Activated T-cell treated with anti-CD3 and anti-CD28 coated beads, Interleukin-2, amount 50 U/mL, for 4 hours (primary cell): ENCODE data around the gene F10. TPM values are rescaled to one million over a fixed set of nuclear protein-coding genes. Genes with fewer than 3 reads are reported as not detected.
A peak's percentile ranks its signal among the peaks of the same experiment; 100 is the strongest.

Experiments
- ATAC-seq, 2 donors: fragments of 200-7000 bp; cut with Tn5 transposase; one replicate each; pipeline ENCODE4 v1.10.0; 2021
- DNase-seq: peaks from one replicate; pipeline ENCODE4 v3.0.0-alpha.2; 2020
- H3K27me3 Mint-ChIP-seq: one replicate; pipeline ENCODE4 v1.8.0; 2021; ENCODE audit warnings: low read depth, mixed read lengths
- H3K36me3 Mint-ChIP-seq: one replicate; pipeline ENCODE4 v1.8.0; 2022; ENCODE audit warnings: mixed read lengths; ENCODE audit not compliant: insufficient read depth
- H3K4me1 Mint-ChIP-seq: one replicate; pipeline ENCODE4 v1.8.0; 2021; ENCODE audit warnings: low read depth, mixed read lengths
- H3K4me3 Mint-ChIP-seq: one replicate; pipeline ENCODE4 v1.8.0; 2021; ENCODE audit warnings: mild to moderate bottlenecking, moderate library complexity, mixed read lengths
- H3K9me3 Mint-ChIP-seq: one replicate; pipeline ENCODE4 v1.8.0; 2021; ENCODE audit warnings: mixed read lengths
- total RNA-seq, 3 donors: library from RNA; stranded (reverse); gene quantifications; one replicate each; pipeline ENCODE4 v1.2.1, GENCODE V29; 2021

F10 gene
- total RNA-seq, 3 donors from 2014 or later: not detected

GRCh38 chr13:113123226-113124201 is 915 bp downstream of the F10 start:
- Mint-ChIP-seq H3K9me3 (no peaks in the 10 kb centered on the region), H3K36me3 (no peaks in the 10 kb centered on the region), H3K27me3 (peaks cover 10% of the 10 kb centered on the region), H3K4me3 (no peak overlapping the region), H3K4me1 (no peaks in the 10 kb centered on the region)
- no peak for DNase-seq
- ATAC-seq: no peak

GRCh38 chr13:113124211-113124970 is 1.8 kb downstream of the F10 start:
- no peaks in the 10 kb centered on the region for H3K36me3 Mint-ChIP-seq
- H3K4me3 Mint-ChIP-seq: no peak overlapping the region
- H3K9me3 Mint-ChIP-seq: no peaks in the 10 kb centered on the region
- H3K27me3 Mint-ChIP-seq: peaks cover 16% of the 10 kb centered on the region
- ATAC-seq (no peak), DNase-seq (no peak)
- H3K4me1 Mint-ChIP-seq: peaks cover 4% of the 10 kb centered on the region

GRCh38 chr13:113125506-113126264 is 3.1 kb downstream of the F10 start:
- Mint-ChIP-seq H3K27me3 (peaks cover 16% of the 10 kb centered on the region), H3K4me1 (peaks cover 6% of the 10 kb centered on the region), H3K36me3 (no peaks in the 10 kb centered on the region), H3K9me3 (no peaks in the 10 kb centered on the region), H3K4me3 (no peak overlapping the region)
- no peak for DNase-seq
- ATAC-seq: no peak

DNA sequence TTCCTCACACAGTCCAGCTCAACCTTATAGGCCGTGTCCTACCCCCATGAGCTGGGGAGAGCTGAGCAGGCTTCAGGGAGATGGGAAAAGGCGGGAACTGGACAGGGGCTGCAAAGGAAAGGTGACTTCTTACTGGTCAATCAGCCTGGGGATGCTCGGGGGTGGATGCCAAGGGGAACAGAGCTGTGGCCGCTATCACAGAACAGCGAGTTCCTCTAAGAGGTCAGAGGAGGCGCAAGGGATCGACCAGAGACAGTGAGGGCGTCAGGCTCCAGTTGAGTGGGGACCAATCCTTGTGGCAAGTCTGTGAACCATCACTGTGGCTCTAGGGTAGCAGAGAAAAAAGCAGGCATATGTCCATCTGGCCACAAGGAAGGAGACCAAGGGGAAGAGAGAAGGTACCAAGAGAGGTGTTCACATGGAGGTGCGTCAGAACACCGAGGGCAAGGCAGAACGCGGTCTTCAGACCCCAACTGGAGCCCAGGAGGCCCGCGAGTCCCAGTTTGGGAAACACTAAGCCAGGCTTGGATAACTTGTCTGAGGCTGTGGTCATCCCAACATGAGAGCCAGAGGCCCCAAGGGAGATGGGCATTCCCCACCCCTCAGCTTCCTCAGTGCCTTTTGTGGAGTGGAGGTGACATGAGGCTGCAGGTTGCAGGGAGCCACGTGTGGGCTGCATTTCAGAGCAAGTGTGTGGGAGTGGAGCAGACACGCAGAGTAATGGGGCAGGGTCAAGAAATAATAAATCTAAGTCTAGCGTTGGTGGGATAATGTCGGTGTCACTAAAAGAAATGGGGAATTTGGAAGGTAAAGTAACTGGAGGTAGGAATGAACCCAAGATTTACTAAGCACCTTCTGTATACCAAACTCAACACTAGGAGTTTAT is 3.9 kb downstream of the F10 start:
- peaks cover 16% of the 10 kb centered on the region for H3K27me3 Mint-ChIP-seq

DNA sequence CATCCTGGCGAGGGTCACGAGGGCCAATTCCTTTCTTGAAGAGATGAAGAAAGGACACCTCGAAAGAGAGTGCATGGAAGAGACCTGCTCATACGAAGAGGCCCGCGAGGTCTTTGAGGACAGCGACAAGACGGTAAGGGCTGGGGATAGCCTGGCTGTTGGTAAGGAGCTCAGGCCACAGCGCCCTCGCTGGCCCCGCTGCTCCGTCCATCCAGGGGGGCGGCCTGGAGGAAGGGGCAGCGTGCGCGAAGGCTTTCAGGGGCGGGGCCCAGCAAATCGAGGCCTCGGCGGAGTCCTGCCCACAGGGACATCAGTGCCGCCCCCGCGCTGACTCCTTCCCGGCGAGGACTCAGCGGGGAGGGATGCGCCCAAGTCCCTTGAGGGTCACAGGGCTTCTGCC is 6.9 kb downstream of the F10 start:
- H3K36me3 Mint-ChIP-seq: no peaks in the 10 kb centered on the region
- DNase-seq: no peak
- no peak for ATAC-seq
- peaks cover 16% of the 10 kb centered on the region for H3K27me3 Mint-ChIP-seq
- H3K4me3 Mint-ChIP-seq: no peak overlapping the region
- H3K4me1 Mint-ChIP-seq: peaks cover 6% of the 10 kb centered on the region
- no peaks in the 10 kb centered on the region for H3K9me3 Mint-ChIP-seq

More for the DNA sequence above, 3.9 kb downstream of the F10 start:
- Mint-ChIP-seq H3K4me1 (peaks cover 6% of the 10 kb centered on the region), H3K4me3 (no peak overlapping the region), H3K36me3 (no peaks in the 10 kb centered on the region), H3K9me3 (no peaks in the 10 kb centered on the region)
- no peak for ATAC-seq
- no peak for DNase-seq

GRCh38 chr13:113129921-113130750 is 7.5 kb downstream of the F10 start:
- peaks cover 16% of the 10 kb centered on the region for H3K27me3 Mint-ChIP-seq
- no peaks in the 10 kb centered on the region for H3K36me3 Mint-ChIP-seq
- ATAC-seq: peak in 1 of 2 donors; percentile 75
- H3K4me3 Mint-ChIP-seq: peak overlapping the region; percentile 24
- H3K9me3 Mint-ChIP-seq: no peaks in the 10 kb centered on the region
- H3K4me1 Mint-ChIP-seq: peaks cover 6% of the 10 kb centered on the region
- no peak for DNase-seq

GRCh38 chr13:113135281-113135760 is 12.7 kb downstream of the F10 start:
- Mint-ChIP-seq H3K4me3 (no peak overlapping the region), H3K27me3 (no peaks in the 10 kb centered on the region), H3K4me1 (no peaks in the 10 kb centered on the region), H3K36me3 (no peaks in the 10 kb centered on the region), H3K9me3 (no peaks in the 10 kb centered on the region)
- no peak for DNase-seq
- ATAC-seq: no peak

GRCh38 chr13:113137691-113138298 is 15.2 kb downstream of the F10 start:
- Mint-ChIP-seq H3K4me1 (no peaks in the 10 kb centered on the region), H3K9me3 (no peaks in the 10 kb centered on the region), H3K4me3 (no peak overlapping the region), H3K27me3 (no peaks in the 10 kb centered on the region), H3K36me3 (no peaks in the 10 kb centered on the region)
- no peak for ATAC-seq
- no peak for DNase-seq

DNA sequence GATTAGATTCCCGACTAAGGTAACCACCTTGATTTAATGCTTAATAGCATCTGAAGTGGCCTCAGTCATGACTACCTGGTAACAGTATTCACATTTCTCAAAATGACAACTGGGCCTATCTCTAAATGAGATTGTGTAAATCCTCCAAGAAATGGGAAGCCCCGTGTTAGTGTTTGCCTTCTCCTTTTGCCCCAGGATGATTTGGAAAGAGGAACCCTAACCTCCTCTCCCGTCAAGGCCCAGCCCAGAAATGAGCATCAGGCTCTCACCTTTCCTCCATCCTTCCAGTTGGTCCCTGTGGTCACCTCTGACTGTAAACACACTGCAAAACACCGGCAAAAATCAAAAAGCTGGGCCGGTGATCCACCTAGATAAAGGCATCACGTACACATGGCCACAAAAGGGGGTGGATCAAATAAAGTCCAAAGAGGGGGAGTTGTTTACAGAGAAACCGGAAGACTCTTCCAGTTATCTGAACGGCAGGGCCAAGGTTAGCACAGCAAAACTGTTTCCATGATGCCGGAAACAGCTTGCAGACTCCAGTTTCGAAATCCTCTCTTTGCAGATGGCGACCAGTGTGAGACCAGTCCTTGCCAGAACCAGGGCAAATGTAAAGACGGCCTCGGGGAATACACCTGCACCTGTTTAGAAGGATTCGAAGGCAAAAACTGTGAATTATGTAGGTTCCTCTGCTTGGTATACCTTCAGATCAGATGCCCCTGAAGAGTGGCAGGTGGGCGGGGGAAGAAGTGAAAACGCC is 16.4 kb downstream of the F10 start:
- H3K36me3 Mint-ChIP-seq: no peaks in the 10 kb centered on the region
- H3K27me3 Mint-ChIP-seq: no peaks in the 10 kb centered on the region
- H3K9me3 Mint-ChIP-seq: no peaks in the 10 kb centered on the region
- DNase-seq (no peak), ATAC-seq (no peak)
- H3K4me1 Mint-ChIP-seq: no peaks in the 10 kb centered on the region
- H3K4me3 Mint-ChIP-seq: no peak overlapping the region

- no peaks in the 10 kb centered on the region for H3K27me3 Mint-ChIP-seq
- no peaks in the 10 kb centered on the region for H3K9me3 Mint-ChIP-seq
- no peaks in the 10 kb centered on the region for H3K4me1 Mint-ChIP-seq
- ATAC-seq (no peak), DNase-seq (no peak)
- H3K4me3 Mint-ChIP-seq: no peak overlapping the region
- no peaks in the 10 kb centered on the region for H3K36me3 Mint-ChIP-seq
These were observed 17.0 kb downstream of the F10 start for GRCh38 chr13:113139577-113139976.

GRCh38 chr13:113140677-113141600 is 18.3 kb downstream of the F10 start:
- Mint-ChIP-seq H3K4me3 (no peak overlapping the region), H3K27me3 (no peaks in the 10 kb centered on the region), H3K4me1 (peaks cover 3% of the 10 kb centered on the region), H3K9me3 (no peaks in the 10 kb centered on the region), H3K36me3 (no peaks in the 10 kb centered on the region)
- ATAC-seq (no peak), DNase-seq (no peak)
